HG03025 (cell line): ENCODE results near the gene IFI44.

ENCODE experiments used
- ATAC-seq: cut with Tn5 transposase; IDR thresholded peaks from one replicate; pipeline ENCODE4 v1.9.1; 2021; ENCODE audit warnings: mild to moderate bottlenecking, moderate library complexity; ENCODE audit not compliant: unreplicated experiment, low FRiP score

Gene IFI44

GRCh38 chr1:78691995-78692747 is 42.5 kb downstream of the IFI44 start:
- no peak for ATAC-seq

- no peak for ATAC-seq
Measured at GRCh38 chr1:78699813-78700212, 50.2 kb downstream of the IFI44 start.

- no peak for ATAC-seq
Measured at GRCh38 chr1:78702426-78702825, 52.8 kb downstream of the IFI44 start.

- ATAC-seq, result no peak
Measured at GRCh38 chr1:78703806-78704205, 54.2 kb downstream of the IFI44 start.

- peak; percentile 62 for ATAC-seq
Measured at GRCh38 chr1:78712467-78713051, 62.9 kb downstream of the IFI44 start.

- ATAC-seq, result no peak
Measured at GRCh38 chr1:78713297-78713696, 63.7 kb downstream of the IFI44 start.
